ENCODE results near the gene TAF4.

Gene TAF4

DNA sequence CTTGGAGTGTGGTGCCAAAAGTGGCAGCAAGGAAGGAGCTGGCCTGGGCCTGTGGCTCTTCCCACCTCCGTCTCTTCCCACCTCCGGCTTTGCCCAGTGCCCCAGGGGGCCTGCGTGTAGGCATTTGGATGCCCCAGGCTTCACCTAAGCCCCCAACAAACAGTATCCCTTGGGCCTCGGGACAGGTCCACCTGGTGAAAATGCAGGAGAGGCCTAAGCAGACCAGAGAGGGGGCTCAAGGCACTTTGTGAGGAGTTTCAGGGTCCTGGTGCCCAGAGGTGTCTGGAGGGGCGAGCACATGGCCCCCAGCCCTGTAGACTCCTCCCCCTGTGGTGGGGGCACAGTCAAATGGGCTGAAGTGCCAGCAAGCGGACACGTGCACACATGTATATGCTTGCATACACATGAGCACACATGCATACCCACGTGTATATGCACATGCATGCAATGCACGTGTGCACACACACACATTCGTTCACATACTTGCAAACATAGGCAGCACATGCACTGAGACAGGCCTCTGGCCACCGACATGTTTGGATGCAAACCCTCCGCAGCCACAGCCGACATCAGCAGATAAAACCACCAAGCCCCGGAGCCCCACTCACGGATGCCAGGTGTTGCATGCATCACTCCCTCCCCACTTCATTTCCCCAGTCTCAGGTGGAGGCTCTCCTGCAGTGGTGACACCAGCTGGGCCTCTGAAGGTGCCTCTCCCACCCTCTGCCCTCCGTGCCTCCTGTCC is 124.5 kb downstream of the TAF4 start:
- DNase-seq: no peak

DNA sequence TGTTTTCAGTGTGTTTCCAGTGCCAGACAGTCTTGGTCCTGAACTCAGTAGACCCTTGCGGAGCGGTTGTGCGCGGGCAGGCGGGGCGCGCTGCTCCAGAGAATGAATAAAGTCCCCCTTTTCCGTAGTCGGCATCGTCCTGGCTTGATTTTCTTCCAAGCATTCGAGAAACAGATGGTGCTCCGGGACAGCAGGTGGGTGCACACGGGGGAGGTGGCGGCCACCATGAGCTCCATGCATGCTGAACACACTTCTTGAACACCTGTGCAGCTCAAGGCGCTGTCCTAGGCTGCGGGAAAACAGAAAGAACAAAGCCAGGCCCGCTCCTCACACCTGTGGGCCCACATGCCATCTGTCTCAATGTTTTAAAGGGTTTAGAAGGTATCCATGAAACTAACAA is 125.2 kb downstream of the TAF4 start:
- no peak for DNase-seq

DNA sequence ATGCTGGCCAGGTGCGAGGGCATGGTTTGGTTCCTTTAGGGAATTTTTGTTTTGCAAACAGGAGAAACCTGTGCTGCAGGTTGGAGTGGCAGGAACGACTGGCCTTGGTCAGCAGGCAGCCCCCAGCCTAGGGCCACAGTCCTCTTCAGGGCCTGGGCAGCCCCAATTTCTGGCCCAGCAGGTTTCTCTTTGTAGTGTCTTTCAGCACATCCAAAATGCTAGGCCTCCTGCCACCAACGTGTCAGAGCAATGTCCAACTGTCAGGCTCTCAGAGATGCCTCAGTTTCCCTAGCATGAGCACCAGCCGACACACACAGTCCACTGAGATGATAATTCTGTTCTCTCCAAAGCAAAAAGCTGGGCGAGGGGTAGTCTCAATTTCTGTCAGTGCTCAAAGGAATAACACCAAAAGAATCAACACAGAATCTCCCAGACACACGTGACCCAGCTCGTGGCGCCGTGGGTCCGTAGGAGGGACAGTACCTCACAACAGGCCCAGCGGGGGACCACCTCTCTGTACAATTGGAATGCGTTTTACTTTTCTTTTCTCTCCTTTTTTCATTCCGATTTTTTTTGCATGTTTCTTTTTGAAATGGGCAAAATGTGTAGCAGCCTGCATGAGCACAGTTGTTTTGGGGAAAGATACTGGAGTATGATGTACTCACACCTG is 125.9 kb downstream of the TAF4 start:
- DNase-seq: no peak

DNA sequence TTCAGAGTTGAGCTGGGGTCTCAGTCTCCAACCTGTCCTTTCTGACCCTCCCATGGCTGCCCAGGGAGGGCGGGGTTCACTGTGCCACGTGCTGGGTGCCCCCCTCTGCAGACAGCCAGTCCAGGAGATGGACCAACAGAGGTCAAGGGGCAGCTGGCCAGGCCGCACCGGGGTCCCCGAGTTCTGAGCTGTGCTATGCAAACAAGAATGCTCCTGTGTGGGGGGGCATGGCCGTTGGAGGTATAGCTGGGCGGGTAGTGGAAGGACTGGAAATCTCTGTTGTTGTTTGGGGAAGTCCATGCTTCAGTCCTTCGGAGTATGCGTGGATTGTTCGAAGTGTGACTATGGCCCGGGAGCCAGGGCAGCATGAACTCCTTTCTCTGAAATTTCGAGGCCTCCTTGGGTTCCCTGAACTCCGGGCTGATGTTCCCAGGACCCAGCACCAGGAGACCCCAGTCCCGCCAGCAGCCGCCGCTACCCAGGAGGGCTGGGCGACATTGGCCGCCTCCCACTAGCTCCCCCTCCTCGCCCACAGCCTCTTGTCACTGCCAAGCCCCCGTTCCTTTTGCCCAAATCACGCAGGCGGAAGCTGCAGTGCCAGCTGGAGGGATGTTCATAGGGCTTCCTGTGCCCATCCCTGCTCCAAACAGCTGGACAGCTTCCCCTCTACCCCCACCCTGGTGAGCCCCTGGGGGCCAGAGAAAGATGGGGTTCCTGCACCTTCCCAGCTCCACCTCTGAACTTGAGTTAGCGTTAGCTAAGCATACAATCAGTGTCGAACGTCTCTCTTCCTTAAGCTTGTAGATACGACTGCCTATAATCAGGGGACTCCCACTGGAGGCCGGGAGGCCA is 126.6 kb downstream of the TAF4 start:
- DNase-seq: no peak

DNA sequence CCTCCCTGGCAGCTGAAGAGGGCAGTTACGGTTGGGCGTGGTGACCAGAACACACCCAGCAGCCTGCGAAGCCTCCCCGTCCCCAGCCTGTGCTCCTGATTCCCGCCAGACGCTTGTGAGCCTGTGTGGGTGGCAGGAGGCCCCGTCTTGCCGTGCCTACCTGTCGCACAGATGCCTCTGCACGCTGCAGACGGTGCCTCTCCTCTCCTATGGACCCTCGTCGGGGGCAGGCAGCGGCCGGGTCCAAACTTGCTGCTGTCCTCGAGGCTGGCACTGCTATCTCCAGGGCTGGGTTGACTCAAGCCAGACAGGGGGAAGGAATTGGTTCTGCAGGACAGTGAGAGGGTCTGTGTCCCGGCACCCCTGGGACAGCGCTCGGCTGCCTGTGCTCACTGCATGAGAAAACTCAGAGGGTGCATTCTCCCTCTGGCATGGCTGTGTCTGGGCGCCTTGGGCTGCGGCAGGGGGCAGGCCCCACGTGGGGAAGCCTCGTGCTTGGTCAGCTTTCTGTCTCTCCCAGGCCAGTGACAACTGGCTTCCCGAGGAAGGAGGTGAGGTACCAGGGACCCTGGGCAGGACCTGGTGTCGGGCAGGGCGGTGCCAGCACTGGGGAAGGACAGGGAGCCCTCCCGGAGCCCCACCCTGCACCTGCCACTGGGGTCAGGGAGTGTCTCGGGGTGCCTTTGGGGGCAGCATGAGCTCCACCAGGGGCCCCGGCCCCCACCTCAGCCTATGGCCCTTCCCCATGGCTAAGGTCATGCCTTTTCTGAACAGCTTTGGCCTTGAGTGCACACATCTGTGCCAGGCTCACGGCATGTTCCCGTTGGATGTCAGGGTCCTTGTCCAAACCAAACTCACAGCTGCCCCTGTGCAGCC is 127.5 kb downstream of the TAF4 start:
- DNase-seq: no peak

DNA sequence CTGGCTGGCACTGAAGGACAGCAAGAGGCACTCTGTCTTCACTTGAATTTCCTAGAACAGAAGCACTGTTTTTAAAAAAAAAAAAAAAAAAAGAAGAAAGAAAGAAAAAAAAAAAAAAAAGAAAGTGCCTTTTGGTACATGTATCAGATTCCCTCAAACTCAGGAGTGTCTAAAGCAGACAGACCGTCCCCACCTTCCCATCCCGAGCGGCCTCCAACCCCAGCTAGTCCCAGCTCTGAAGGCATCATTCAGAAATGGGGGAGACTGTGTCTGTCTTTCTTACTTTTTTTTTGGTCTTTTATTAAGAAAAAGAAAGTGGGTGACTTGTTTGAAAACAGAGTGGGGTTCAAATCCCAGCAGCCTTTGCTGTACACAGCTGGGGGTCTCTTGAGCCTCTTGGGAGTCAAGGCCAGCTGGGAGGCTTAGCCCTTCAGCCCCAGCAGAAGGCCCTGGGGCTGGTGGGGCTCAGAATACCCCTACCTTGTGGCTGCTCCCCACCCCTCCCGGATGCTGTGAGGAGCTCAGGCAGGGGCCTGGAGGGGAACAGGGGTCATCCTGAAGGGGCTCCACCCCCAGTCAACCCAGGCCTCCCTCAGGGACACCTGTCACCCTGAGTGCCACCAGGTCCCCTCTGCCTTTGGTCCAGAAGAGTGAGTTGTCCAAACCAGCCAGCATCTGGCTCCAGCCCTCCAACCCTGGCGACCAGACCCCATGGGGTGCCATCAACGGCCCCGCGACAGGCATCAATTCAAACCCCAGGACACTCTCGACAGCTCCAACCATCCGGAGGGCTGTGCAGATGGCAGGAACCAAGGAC is 128.3 kb downstream of the TAF4 start:
- DNase-seq: no peak

DNA sequence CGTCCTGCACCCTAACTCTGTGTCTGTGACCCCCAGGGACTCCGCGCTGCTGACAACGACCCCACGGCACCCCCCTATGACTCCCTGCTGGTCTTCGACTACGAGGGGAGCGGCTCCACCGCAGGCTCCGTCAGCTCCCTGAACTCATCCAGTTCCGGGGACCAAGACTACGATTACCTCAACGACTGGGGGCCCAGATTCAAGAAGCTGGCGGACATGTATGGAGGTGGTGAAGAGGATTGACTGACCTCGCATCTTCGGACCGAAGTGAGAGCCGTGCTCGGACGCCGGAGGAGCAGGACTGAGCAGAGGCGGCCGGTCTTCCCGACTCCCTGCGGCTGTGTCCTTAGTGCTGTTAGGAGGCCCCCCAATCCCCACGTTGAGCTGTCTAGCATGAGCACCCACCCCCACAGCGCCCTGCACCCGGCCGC is 129.0 kb downstream of the TAF4 start:
- DNase-seq: no peak

DNA sequence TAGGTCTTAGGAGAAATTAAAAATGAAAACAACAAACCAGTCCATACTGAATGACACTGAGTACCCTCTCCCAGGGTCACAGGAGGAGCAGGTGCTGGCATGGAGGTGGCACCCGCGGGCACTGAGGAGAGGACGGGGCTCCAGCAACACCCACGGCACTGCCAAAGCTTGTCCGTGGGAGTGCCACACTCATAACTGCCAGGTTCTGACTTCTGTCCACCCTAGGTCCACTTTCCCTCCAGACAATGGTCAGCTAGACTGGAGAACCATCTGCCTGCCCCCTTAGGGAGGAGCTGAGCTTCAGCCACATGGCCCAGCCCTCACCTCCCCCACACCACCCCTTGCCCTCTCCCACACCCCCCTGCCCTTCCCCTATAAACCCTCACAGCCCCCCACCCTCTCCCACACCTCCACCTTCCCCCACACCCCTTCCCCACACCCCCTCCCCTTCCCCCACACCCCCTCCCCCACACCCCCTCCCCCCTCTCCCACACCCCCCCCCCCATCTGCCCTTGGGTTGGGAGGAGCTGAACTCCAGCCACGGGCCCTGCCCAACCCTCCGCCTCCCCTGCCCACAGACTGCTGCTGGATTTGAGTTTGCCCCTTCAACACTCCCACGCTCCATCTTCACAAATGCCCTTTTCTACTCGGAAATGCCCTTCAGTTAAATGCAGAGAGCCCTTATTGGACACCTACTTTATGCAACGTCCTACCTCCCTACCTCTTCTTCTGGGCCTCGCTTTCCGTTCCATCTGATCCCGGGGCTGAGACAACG is 129.6 kb downstream of the TAF4 start:
- DNase-seq: no peak

DNA sequence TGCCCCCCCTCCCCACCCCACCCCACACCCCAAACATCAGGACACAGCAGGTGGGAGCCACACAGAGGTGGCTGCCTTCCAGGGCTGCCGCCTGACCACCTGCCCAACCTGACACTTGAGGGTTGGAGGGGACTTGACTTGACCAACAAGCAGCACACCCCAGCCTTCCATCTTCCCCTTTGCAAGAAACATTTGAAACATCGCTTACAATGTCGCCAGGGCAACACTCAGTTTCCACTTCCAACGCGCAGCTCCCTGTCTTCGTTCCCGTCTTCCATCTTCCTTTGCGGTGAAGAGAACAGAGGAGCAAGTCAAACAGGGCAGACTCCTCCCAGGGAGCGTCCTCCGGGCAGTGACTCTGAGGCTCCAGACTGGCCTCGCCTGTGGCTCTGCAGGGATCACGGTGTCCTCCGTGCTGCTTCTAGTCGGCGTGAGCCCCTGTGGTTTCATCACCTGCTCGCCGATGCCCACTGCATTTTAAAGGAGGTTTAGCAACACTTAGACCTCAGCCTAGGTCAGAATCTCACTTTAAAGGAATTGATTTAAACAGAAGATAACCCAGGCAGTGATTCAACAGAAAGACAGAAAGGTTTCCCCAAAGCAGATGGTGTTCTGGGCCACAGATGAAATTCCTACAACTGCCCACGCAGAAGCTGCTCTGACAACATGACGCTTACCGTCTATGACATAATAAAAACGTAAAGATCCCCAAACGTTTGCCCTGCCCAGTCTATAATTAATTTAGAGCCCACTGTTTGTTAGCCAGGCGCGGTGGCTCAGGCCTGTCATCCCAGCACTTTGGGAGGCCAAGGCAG is 130.8 kb downstream of the TAF4 start:
- no peak for DNase-seq

DNA sequence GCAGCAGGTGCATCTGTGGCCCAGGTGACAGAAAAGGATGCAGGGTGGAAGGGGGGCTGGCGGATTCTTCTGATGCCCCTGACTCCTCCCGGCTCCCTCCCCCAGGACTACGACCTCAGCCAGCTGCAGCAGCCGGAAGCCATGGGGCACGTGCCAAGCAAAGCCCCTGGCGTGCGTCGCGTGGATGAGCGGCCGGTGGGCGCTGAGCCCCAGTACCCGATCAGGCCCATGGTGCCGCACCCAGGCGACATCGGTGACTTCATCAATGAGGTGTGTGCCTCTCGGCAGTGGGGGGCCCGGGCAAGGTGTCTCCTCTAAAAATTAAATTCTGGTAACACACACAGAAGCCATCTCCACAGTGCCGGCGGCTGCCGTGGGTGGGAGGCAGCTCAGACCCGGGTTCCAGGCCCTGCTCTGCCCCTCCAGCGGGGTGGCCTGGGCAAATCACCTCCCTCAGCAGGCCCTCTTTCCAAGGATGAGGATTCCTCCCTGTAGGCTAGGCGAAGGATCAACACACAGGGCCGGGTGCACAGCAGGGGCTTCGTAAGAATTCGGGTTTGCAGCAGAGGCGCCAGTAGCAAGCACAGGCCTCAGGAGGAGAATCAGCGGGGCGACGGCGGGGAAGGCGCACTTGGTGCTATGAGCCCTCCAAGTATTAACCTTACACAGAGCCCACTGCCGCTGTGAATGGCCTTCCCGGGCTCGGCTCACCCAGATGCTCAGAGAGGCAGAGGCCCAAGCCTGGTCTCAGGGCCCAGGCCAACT is 131.5 kb downstream of the TAF4 start:
- DNase-seq: no peak

DNA sequence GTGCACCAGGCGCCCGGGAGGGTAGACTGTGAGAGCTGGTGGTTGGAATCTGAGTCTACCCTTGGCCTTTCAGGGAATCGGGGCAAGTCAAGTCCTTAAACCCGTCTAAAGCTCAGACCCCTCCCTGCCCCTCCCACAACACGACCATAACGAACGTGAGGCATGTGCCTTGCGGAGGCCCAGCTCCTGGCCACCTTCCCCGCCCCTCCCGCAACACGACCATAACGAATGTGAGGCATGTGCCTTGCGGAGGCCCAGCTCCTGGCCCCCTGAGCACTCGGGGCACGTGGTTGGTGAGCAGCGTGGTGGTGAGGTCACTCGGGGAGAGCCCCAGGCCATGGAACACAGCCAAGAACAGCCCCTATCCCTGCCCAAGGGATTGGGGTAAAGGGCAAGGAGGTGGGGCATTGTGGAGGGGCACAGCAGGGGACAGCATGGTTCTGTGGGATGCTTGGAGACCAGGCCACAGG is 132.2 kb downstream of the TAF4 start:
- no peak for DNase-seq

DNA sequence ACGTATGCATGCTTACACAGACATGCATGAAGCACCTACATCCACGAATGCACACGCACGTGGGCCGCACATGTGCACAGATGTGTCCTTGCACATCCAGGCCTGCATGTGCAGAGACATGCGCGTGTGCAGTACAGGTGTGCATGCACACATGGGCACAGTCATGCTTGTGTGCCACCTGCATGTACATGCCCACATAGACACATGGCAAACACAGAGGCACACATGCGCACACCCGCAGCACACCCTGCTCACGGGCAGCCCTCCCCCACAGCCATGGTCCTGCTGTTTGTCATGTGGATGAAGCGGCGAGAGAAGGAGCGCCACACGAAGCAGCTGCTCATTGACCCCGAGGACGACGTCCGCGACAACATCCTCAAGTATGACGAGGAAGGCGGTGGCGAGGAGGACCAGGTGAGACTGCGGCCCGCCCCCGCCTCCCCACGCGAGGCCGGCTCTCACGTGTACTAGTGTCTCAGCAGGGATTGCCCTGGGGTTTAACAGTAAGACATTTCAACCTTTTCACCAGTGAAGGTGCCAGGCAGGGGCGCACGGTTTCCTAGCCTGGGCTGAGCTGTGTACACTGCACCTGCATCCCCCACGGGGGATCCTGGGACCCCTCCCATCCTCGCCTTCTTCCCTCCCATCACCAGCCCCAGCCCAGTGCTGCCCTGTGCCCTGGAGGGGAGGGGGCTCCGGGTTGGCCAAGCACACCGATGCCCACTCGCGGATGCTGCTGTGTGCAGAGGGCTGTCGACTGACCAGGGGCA is 132.8 kb downstream of the TAF4 start:
- DNase-seq: no peak

DNA sequence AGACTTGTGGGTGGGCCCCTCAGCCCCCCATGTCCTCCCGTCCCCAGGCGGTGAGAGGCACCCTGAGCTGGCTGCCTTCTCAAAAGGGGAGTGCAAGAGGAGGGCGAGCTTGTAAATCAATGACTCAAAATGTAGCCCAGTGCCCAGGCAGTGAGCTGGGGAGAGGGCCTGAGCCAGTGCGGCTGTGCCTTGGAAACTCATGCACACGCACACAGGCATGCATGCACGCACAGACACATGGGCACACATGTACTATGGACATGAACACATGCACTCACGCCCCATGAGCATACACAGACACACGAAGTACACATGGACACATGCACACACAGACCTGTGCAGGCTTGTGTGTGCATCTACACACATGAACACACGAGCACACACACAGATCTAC is 133.5 kb downstream of the TAF4 start:
- DNase-seq: no peak

DNA sequence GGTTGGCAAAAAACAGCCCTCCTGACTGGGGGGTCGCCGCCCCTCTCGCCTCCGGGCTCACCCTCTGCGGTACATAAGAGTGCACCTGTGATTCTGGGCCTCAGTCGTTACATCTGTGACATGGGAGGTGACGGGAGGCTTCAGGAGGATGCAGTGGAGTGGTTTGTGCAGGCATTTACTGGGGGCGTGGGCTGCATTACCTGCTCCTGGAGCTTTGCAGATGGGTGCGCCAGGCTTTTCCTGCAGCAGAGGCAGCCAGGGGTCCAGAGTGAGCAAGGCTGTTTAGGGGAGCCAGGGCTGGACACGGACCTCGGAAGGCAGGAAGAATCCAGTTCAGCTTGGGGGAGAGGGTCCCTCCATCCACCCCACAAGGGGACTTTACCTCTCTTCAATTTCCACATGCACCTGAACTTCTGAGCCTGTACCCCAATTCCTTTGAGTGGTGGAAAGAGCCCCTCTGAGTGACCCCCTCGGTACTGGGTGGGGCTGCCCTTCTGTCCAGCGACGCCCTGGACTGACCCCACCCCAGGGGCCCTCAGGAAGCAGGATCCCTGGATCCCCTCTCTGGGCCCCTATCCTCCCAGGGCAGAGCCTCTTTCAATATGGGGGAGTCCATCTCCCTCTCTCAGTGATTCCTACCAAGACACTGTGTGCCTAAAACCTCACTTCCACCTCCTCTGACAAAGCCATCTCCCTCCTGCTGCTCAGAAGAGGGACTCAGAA is 134.0 kb downstream of the TAF4 start:
- no peak for DNase-seq

DNA sequence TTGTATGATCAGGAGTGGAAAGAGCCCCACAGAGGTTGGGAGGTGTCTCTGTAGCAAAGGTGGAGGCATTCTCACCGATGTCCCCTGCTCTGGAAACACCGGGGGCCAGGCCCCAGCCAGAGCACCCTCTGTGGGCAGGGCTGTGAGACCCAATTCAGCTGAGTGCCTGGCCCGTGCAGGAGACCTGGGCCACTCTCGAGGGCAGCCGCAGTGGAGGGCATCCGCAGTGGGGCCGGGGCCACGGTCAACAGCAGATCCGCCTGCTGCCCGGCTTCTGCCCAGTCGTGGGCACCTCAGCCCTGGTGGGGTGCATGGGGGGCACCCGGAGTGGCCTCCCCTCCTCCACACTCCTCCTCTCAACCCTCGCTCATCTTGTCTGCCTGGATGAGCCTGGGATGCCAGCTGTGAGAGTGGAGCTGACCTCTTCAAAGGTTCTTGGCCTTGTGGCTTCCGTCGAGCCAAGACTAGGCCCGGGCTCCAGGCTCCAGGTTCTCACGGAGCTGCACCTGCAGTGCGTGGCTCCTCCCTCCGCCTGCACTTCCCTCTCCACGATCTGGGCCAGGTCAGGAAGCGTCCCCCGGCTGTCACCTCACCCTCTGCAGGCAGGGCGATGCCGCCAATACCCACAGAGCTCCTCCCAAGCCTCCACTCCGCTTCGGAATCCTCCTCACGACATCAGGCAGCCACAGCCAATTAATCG is 134.8 kb downstream of the TAF4 start:
- DNase-seq: no peak

DNA sequence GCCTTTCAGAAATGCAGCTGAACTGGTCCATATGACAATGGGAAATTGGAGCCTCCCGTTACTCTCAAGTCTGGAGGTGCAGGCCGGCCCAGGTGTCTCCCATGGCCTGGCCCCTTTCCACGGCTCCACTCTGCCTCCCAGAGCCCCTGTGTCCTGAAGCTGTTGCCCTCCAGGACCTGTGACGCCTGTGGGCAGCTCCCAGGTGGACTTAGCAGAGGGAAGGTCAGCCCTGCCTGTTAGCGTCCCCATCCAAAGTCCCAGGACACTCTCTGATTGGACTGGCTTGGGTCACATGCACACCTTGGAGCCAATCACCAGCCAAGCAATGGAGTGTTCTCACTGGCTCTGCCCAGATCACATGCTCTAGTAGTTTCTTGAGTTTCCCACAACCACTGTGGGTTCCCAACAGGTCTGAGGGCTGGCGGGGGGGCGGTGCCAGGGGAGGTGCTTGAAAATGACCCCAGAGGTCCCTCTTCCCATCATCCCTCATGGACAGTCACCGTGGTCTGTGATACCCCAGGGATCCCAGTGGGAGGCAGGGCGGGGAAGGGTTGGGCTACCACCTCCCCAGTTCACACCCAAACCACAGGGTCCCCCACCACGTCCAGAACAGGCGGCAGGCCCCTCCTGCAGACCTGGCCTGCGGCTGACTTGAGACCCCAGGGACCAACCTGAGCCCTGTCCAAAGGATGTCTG is 135.6 kb downstream of the TAF4 start:
- no peak for DNase-seq

Measured in activated CD4-positive, alpha-beta T cell treated with anti-CD3 and anti-CD28 coated beads for 1 hour (primary cell).